HEK293 (cell line): ENCODE measurements around the gene P2RX7.

Experiments used
- CTCF ChIA-PET: fragments of 350-600 bp; formaldehyde crosslinking; extraction: SDS; loops from one replicate; lab custom pipeline; 2021; ENCODE audit warnings: antibody characterized with exemption; lab: Yijun Ruan, JAX
- POLR2A ChIA-PET: fragments of 300-600 bp; formaldehyde crosslinking; extraction: SDS; loops from one replicate; lab custom pipeline; 2020; ENCODE audit warnings: antibody characterized with exemption, inconsistent platforms; lab: Yijun Ruan, JAX
- H3K27ac ChIP-seq: fragments of 200-500 bp; sonication (Bioruptor generic); 2 replicates; pipeline ENCODE4 v1.5.1; 2014; ENCODE audit warnings: low read depth, low read length, control low read depth, inconsistent platforms; ENCODE audit errors: extremely low read depth
- H3K36me3 ChIP-seq, 2 experiments: fragments of 200-500 bp in 1 of 2; sonication (Bioruptor generic) in 1 of 2; 1 replicate in 1 of 2; 2 replicates in 1 of 2; pipeline ENCODE4 v1.5.1; 2014 to 2017; ENCODE audit warnings: inconsistent platforms in 2 of 2, low read length in 2 of 2; ENCODE audit not compliant: control insufficient read depth in 2 of 2, insufficient read depth in 1 of 2
- H3K4me1 ChIP-seq: fragments of 200-500 bp; sonication (Bioruptor generic); 2 replicates; pipeline ENCODE4 v1.5.1; 2014; ENCODE audit warnings: mild to moderate bottlenecking, low read length, inconsistent platforms; ENCODE audit not compliant: control insufficient read depth, insufficient read depth
- H3K4me3 ChIP-seq: 2 replicates; pipeline ENCODE4 v1.5.1; 2011; ENCODE audit warnings: low read depth, mild to moderate bottlenecking, control low read depth, low read length, moderate library complexity
- H3K9me3 ChIP-seq: fragments of 200-500 bp; sonication (Bioruptor generic); 2 replicates; pipeline ENCODE4 v1.5.1; 2014; ENCODE audit warnings: low read depth, low read length, inconsistent platforms; ENCODE audit not compliant: control insufficient read depth, insufficient read depth
- BCL6B ChIP-seq: fragments of 450-650 bp; formaldehyde crosslinking; IDR thresholded peaks from 2 replicates; pipeline ENCODE4 v1.5.1; 2017; ENCODE audit warnings: missing biosample characterization, missing genetic modification characterization
- GLI4 ChIP-seq: fragments of 450-650 bp; formaldehyde crosslinking; IDR thresholded peaks from 2 replicates; pipeline ENCODE4 v1.5.1; 2016; ENCODE audit warnings: missing biosample characterization, missing genetic modification characterization
- MEIS1 ChIP-seq: sonication (generic); formaldehyde crosslinking; IDR thresholded peaks from 2 replicates; pipeline ENCODE4 v1.8.1; 2022; ENCODE audit warnings: missing genetic modification reagents, mild to moderate bottlenecking, borderline replicate concordance
- PRDM10 ChIP-seq: fragments of 450-650 bp; formaldehyde crosslinking; IDR thresholded peaks from 2 replicates; pipeline ENCODE4 v1.5.1; 2016; ENCODE audit warnings: missing biosample characterization, missing genetic modification characterization
- ZBTB44 ChIP-seq: fragments of 450-650 bp; IDR thresholded peaks from 2 replicates; pipeline ENCODE4 v1.5.1; 2018; ENCODE audit warnings: missing biosample characterization, mild to moderate bottlenecking, missing genetic modification characterization
- ZFP69B ChIP-seq: fragments of 450-650 bp; formaldehyde crosslinking; IDR thresholded peaks from 2 replicates; pipeline ENCODE4 v1.5.1; 2016; ENCODE audit warnings: missing biosample characterization, missing genetic modification characterization
- ZNF280D ChIP-seq: fragments of 450-650 bp; formaldehyde crosslinking; IDR thresholded peaks from 2 replicates; pipeline ENCODE4 v1.5.1; 2016; ENCODE audit warnings: missing biosample characterization, missing genetic modification characterization
- ZNF302 ChIP-seq: fragments of 450-650 bp; formaldehyde crosslinking; IDR thresholded peaks from 2 replicates; pipeline ENCODE4 v1.5.1; 2016; ENCODE audit warnings: missing biosample characterization, missing genetic modification characterization, low read depth
- ZNF350 ChIP-seq: fragments of 450-650 bp; formaldehyde crosslinking; IDR thresholded peaks from 2 replicates; pipeline ENCODE4 v1.5.0; 2017; ENCODE audit warnings: missing biosample characterization, mild to moderate bottlenecking, missing genetic modification characterization
- ZNF366 ChIP-seq: fragments of 450-650 bp; formaldehyde crosslinking; conservative IDR thresholded peaks from 2 replicates; pipeline ENCODE4 v1.5.1; 2016; ENCODE audit warnings: missing biosample characterization, missing genetic modification characterization
- ZNF37A ChIP-seq: fragments of 450-650 bp; IDR thresholded peaks from 2 replicates; pipeline ENCODE4 v1.5.1; 2018; ENCODE audit warnings: missing biosample characterization, missing genetic modification characterization
- ZNF423 ChIP-seq: fragments of 450-650 bp; formaldehyde crosslinking; IDR thresholded peaks from 2 replicates; pipeline ENCODE4 v1.5.1; 2016; ENCODE audit warnings: missing biosample characterization, missing genetic modification characterization
- ZNF521 ChIP-seq: fragments of 450-650 bp; formaldehyde crosslinking; IDR thresholded peaks from 2 replicates; pipeline ENCODE4 v1.5.1; 2017; ENCODE audit warnings: missing biosample characterization, mild to moderate bottlenecking, missing genetic modification characterization
- ZNF549 ChIP-seq: fragments of 450-650 bp; IDR thresholded peaks from 2 replicates; pipeline ENCODE4 v1.5.1; 2018; ENCODE audit warnings: missing biosample characterization, missing genetic modification characterization, mild to moderate bottlenecking, inconsistent platforms, moderate library complexity
- ZNF560 ChIP-seq: fragments of 450-650 bp; formaldehyde crosslinking; IDR thresholded peaks from 2 replicates; pipeline ENCODE4 v1.5.1; 2017; ENCODE audit warnings: missing biosample characterization, missing genetic modification characterization, borderline replicate concordance
- ZNF639 ChIP-seq: fragments of 450-650 bp; formaldehyde crosslinking; IDR thresholded peaks from 2 replicates; pipeline ENCODE4 v1.5.1; 2016; ENCODE audit warnings: missing biosample characterization, missing genetic modification characterization
- ZNF670 ChIP-seq: fragments of 450-650 bp; formaldehyde crosslinking; IDR thresholded peaks from 2 replicates; pipeline ENCODE4 v1.5.1; 2016; ENCODE audit warnings: missing biosample characterization, missing genetic modification characterization, low read depth
- ZSCAN4 ChIP-seq: fragments of 450-650 bp; formaldehyde crosslinking; IDR thresholded peaks from 2 replicates; pipeline ENCODE4 v1.5.1; 2017; ENCODE audit warnings: missing biosample characterization, missing genetic modification characterization

P2RX7 gene

GRCh38 chr12:121123488-121123887 is 9.2 kb upstream of the P2RX7 start:
- POLR2A ChIA-PET, result no interaction called here

GRCh38 chr12:121124402-121125109 is 8.1 kb upstream of the P2RX7 start:
- H3K4me3 ChIP-seq, result no peak overlapping the region
- ChIA-PET POLR2A (no interaction called here), CTCF (interaction anchor here (0.6 to 1.9 kb wide), 3 partner anchors 13 to 478 kb away, joined by 3 to 7 read pairs (median 3); no protein-coding TSS in a partner anchor)
- H3K36me3 ChIP-seq, result no peaks in the 10 kb centered on the region
- no peaks in the 10 kb centered on the region for H3K4me1 ChIP-seq
- H3K27ac ChIP-seq, result no peak overlapping the region
- H3K9me3 ChIP-seq, result no peaks in the 10 kb centered on the region
- TF ChIP-seq ZNF560 (tag by site-specific recombination) (no peak), ZNF670 (no peak), GLI4 (no peak), PRDM10 (tag by site-specific recombination) (peak; percentile 83), BCL6B (tag by site-specific recombination) (peak; percentile 6; the same call in 1 of the 2 replicates)

More at GRCh38 chr12:121123488-121123887, 9.2 kb upstream of the P2RX7 start:
- no peak overlapping the region for H3K27ac ChIP-seq
- H3K36me3 ChIP-seq, result no peaks in the 10 kb centered on the region
- H3K9me3 ChIP-seq, result no peaks in the 10 kb centered on the region
- no peak overlapping the region for H3K4me3 ChIP-seq
- H3K4me1 ChIP-seq, result no peaks in the 10 kb centered on the region
- no peak for TF ChIP-seq ZNF302 (tag by site-specific recombination)
- TF ChIP-seq ZNF549 (tag by site-specific recombination), result no peak
- no peak for TF ChIP-seq ZFP69B
- no peak for TF ChIP-seq ZSCAN4
- no peak for TF ChIP-seq MEIS1 (CRISPR knock-in tag)
- TF ChIP-seq ZNF366 (tag by site-specific recombination), result no peak
- TF ChIP-seq ZNF280D, result no peak
- no peak for TF ChIP-seq ZNF521 (tag by site-specific recombination)
- TF ChIP-seq ZBTB44 (tag by site-specific recombination), result no peak
- no peak for TF ChIP-seq ZNF423 (tag by site-specific recombination)
- no peak for TF ChIP-seq ZNF639
- no peak for TF ChIP-seq ZNF37A (tag by site-specific recombination)
- TF ChIP-seq ZNF350, result no peak
- CTCF ChIA-PET, result interaction anchor here (1.0 to 1.9 kb wide), 2 partner anchors 12 to 14 kb away, joined by 3 to 7 read pairs; no protein-coding TSS in a partner anchor
